HepG2 (cell line): ENCODE results near the gene SIGMAR1. TPM values are rescaled to one million over a fixed set of nuclear protein-coding genes. Genes with fewer than 3 reads are reported as not detected.

ENCODE experiments used
- CEBPG ChIP-seq: IDR thresholded peaks from 2 replicates; pipeline ENCODE4 v1.6.1; 2016
- DRAP1 ChIP-seq: IDR thresholded peaks from 2 replicates; pipeline ENCODE4 v1.6.1; 2016; ENCODE audit warnings: missing genetic modification reagents, missing compliant biosample characterization
- JUN ChIP-seq: sonication (generic); formaldehyde crosslinking; IDR thresholded peaks from 2 replicates; pipeline ENCODE4 v1.4.0; 2020; ENCODE audit warnings: mild to moderate bottlenecking, missing genetic modification reagents
- MAFF ChIP-seq: IDR thresholded peaks from 2 replicates; pipeline ENCODE4 v1.6.1; 2011; ENCODE audit warnings: low read depth, low read length, improper control_type of control experiment
- SIX1 ChIP-seq: sonication (generic); formaldehyde crosslinking; IDR thresholded peaks from 2 replicates; pipeline ENCODE4 v1.4.0; 2020; ENCODE audit warnings: missing genetic modification reagents, borderline replicate concordance
- TFDP2 ChIP-seq: sonication (generic); formaldehyde crosslinking; IDR thresholded peaks from 2 replicates; pipeline ENCODE4 v1.4.0; 2020; ENCODE audit warnings: missing genetic modification reagents
- ZFX ChIP-seq: sonication (generic); formaldehyde crosslinking; IDR thresholded peaks from 2 replicates; pipeline ENCODE4 v1.4.0; 2020; ENCODE audit warnings: mild to moderate bottlenecking, low read depth, missing genetic modification reagents, moderate library complexity
- ZMYM3 ChIP-seq: sonication (generic); formaldehyde crosslinking; IDR thresholded peaks from 2 replicates; pipeline ENCODE4 v1.5.1; 2020; ENCODE audit warnings: mild to moderate bottlenecking, missing genetic modification reagents
- ZSCAN9 ChIP-seq: IDR thresholded peaks from 2 replicates; pipeline ENCODE4 v1.6.1; 2016; ENCODE audit warnings: borderline replicate concordance
- polyA plus RNA-seq, 8 experiments: library from polyadenylated mRNA; depleted of rRNA in 3 of 8; stranded (reverse) in 7 of 8; unstranded in 1 of 8; fragments of >200 nt; fragmentation: Illumina TruSeq in 4 of 8; extraction: Trizol in 4 of 8; gene quantifications; 2 replicates each; pipeline versions ENCODE4 v1.2.1 to v1.2.3, GENCODE V29; 2011 to 2016; ENCODE audit warnings: low read depth in 4 of 8, missing spikeins in 1 of 8, mixed read lengths in 1 of 8; ENCODE audit not compliant: insufficient read depth in 1 of 8
- total RNA-seq, 5 experiments: library from RNA; depleted of rRNA; stranded (reverse); fragments of >200 nt; fragmentation: Illumina TruSeq; extraction: Trizol; gene quantifications; 2 replicates each; pipeline ENCODE4 v1.2.3, GENCODE V29; 2016; ENCODE audit warnings: low read depth in 1 of 5
- TF ChIP-seq, protein P1 (sequence below): sonication (generic); formaldehyde crosslinking; IDR thresholded peaks from 2 replicates; pipeline ENCODE4 v1.4.0; 2020; ENCODE audit warnings: mild to moderate bottlenecking, missing genetic modification reagents
- TF ChIP-seq, protein P2 (sequence below): sonication (generic); formaldehyde crosslinking; IDR thresholded peaks from 2 replicates; pipeline ENCODE4 v1.5.0; 2020; ENCODE audit warnings: mild to moderate bottlenecking, missing genetic modification reagents
- TF ChIP-seq, protein P3 (sequence below), 2 experiments: sonication (generic) in 1 of 2; formaldehyde crosslinking in 1 of 2; IDR thresholded peaks; 2 replicates each; pipeline versions ENCODE4 v1.4.0 to v1.6.1; 2018 to 2020; ENCODE audit warnings: missing genetic modification reagents in 2 of 2, borderline replicate concordance in 1 of 2, low read depth in 1 of 2, mild to moderate bottlenecking in 1 of 2, missing biosample characterization in 1 of 2

SIGMAR1 gene
- total and polyA plus RNA-seq, 2 of the 13 experiments (the other 11 are each of a cell fraction or from before 2014, with no cell fraction given), result 38.9 to 60.8 TPM

- TF ChIP-seq, protein P1, sequence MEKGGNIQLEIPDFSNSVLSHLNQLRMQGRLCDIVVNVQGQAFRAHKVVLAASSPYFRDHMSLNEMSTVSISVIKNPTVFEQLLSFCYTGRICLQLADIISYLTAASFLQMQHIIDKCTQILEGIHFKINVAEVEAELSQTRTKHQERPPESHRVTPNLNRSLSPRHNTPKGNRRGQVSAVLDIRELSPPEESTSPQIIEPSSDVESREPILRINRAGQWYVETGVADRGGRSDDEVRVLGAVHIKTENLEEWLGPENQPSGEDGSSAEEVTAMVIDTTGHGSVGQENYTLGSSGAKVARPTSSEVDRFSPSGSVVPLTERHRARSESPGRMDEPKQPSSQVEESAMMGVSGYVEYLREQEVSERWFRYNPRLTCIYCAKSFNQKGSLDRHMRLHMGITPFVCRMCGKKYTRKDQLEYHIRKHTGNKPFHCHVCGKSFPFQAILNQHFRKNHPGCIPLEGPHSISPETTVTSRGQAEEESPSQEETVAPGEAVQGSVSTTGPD (CRISPR knock-in tag), result no peak
- TF ChIP-seq MAFF (no peak), CEBPG (no peak), JUN (CRISPR knock-in tag) (no peak), DRAP1 (CRISPR knock-in tag) (peak; percentile 72), TFDP2 (0 out of 2 replicates have a peak, but pooled peaks have one; percentile 2), ZFX (CRISPR knock-in tag) (peak; percentile 86), ZMYM3 (CRISPR knock-in tag) (peak; percentile 43), ZSCAN9 (CRISPR knock-in tag) (no peak), SIX1 (CRISPR knock-in tag) (no peak)
- TF ChIP-seq, protein P2, sequence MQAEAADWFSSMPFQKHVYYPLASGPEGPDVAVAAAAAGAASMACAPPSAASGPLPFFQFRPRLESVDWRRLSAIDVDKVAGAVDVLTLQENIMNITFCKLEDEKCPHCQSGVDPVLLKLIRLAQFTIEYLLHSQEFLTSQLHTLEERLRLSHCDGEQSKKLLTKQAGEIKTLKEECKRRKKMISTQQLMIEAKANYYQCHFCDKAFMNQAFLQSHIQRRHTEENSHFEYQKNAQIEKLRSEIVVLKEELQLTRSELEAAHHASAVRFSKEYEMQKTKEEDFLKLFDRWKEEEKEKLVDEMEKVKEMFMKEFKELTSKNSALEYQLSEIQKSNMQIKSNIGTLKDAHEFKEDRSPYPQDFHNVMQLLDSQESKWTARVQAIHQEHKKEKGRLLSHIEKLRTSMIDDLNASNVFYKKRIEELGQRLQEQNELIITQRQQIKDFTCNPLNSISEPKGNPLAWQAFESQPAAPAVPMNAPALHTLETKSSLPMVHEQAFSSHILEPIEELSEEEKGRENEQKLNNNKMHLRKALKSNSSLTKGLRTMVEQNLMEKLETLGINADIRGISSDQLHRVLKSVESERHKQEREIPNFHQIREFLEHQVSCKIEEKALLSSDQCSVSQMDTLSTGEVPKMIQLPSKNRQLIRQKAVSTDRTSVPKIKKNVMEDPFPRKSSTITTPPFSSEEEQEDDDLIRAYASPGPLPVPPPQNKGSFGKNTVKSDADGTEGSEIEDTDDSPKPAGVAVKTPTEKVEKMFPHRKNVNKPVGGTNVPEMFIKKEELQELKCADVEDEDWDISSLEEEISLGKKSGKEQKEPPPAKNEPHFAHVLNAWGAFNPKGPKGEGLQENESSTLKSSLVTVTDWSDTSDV (CRISPR knock-in tag), result peak; percentile 50; the same call in 1 of the 2 replicates
- TF ChIP-seq, protein P3, sequence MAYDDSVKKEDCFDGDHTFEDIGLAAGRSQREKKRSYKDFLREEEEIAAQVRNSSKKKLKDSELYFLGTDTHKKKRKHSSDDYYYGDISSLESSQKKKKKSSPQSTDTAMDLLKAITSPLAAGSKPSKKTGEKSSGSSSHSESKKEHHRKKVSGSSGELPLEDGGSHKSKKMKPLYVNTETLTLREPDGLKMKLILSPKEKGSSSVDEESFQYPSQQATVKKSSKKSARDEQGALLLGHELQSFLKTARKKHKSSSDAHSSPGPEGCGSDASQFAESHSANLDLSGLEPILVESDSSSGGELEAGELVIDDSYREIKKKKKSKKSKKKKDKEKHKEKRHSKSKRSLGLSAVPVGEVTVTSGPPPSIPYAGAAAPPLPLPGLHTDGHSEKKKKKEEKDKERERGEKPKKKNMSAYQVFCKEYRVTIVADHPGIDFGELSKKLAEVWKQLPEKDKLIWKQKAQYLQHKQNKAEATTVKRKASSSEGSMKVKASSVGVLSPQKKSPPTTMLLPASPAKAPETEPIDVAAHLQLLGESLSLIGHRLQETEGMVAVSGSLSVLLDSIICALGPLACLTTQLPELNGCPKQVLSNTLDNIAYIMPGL (CRISPR knock-in tag; IDR thresholded peaks at IDR 0.05; ENCODE audit: borderline replicate concordance in 1 of 2, low read depth in 1 of 2), result peak; percentile 55 to 66; a peak in 3 of 4 replicates
Observed at GRCh38 chr9:34611811-34612787, 25.5 kb downstream of the SIGMAR1 start, which contains the start of gene RPP25L (continued).
